Hepatocyte (in vitro differentiated cells): Measurements from ENCODE around the gene DOCK2.
"Not testable (repeated sequence)": the region's sequence is repeated elsewhere in the genome, so short reads cannot be mapped to it uniquely, and the experiment has no call there.

Source experiments
- EZH2 ChIP-seq: fragments of 200-600 bp; sonication (generic); IDR thresholded peaks from 2 replicates; pipeline ENCODE4 v1.6.1; 2016; ENCODE audit warnings: antibody characterized with exemption, mild to moderate bottlenecking, borderline replicate concordance
- TF ChIP-seq, protein P1 (sequence below): fragments of 200-600 bp; sonication (generic); IDR thresholded peaks from 2 replicates; pipeline ENCODE4 v1.5.1; 2016; ENCODE audit warnings: antibody characterized with exemption, mild to moderate bottlenecking; ENCODE audit not compliant: poor library complexity

DNA sequence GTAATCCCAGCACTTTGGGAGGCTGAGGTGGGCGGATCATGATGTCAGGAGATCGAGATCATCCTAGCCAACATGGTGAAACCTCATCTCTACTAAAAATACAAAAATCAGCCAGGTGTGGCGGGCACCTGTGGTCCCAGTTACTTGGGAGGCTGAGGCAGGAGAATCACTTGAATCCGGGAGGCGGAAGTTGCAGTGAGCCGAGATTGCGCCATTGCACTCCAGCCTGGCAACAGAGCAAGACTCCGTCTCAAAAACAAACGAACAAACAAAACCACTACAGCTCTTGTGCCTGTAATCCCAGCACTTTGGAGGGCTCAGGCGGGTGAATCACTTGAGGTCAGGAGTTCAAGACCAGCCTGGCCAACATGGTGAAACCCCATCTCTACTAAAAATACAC is 457.3 kb downstream of the DOCK2 start:
- TF ChIP-seq, protein P1, sequence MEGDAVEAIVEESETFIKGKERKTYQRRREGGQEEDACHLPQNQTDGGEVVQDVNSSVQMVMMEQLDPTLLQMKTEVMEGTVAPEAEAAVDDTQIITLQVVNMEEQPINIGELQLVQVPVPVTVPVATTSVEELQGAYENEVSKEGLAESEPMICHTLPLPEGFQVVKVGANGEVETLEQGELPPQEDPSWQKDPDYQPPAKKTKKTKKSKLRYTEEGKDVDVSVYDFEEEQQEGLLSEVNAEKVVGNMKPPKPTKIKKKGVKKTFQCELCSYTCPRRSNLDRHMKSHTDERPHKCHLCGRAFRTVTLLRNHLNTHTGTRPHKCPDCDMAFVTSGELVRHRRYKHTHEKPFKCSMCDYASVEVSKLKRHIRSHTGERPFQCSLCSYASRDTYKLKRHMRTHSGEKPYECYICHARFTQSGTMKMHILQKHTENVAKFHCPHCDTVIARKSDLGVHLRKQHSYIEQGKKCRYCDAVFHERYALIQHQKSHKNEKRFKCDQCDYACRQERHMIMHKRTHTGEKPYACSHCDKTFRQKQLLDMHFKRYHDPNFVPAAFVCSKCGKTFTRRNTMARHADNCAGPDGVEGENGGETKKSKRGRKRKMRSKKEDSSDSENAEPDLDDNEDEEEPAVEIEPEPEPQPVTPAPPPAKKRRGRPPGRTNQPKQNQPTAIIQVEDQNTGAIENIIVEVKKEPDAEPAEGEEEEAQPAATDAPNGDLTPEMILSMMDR = not testable (repeated sequence)
- TF ChIP-seq EZH2 = not testable (repeated sequence)
